Activated naive CD8-positive, alpha-beta T cell treated with anti-CD3 and anti-CD28 coated beads, Interleukin-2, amount 50 U/mL, for 24 hours (primary cell): ENCODE data around the gene WDCP.
A peak's percentile ranks its signal among the peaks of the same experiment; 100 is the strongest.
"Not testable (repeated sequence)": the region's sequence is repeated elsewhere in the genome, so short reads cannot be mapped to it uniquely, and the experiment has no call there.

Source experiments
- ATAC-seq: fragments of 150-1000 bp; cut with Tn5 transposase; one replicate; pipeline ENCODE4 v1.10.0; 2021
- DNase-seq: peaks from one replicate; pipeline ENCODE4 v3.0.0; 2021
- H3K27ac Mint-ChIP-seq: one replicate; pipeline ENCODE4 v1.8.0; 2021; ENCODE audit warnings: mild to moderate bottlenecking, mixed read lengths
- H3K27me3 Mint-ChIP-seq: one replicate; pipeline ENCODE4 v1.8.0; 2021; ENCODE audit warnings: mixed read lengths
- H3K36me3 Mint-ChIP-seq: one replicate; pipeline ENCODE4 v1.8.0; 2021; ENCODE audit warnings: low read depth, mixed read lengths
- H3K4me1 Mint-ChIP-seq: one replicate; pipeline ENCODE4 v1.8.0; 2021; ENCODE audit warnings: mixed read lengths
- H3K4me3 Mint-ChIP-seq: one replicate; pipeline ENCODE4 v1.8.0; 2021; ENCODE audit warnings: mild to moderate bottlenecking, moderate library complexity, mixed read lengths
- H3K9me3 Mint-ChIP-seq: one replicate; pipeline ENCODE4 v1.8.0; 2021; ENCODE audit warnings: mixed read lengths

The WDCP gene

GRCh38 chr2:24048769-24049484 lies 1.7 kb upstream of the WDCP start:
- H3K4me1 Mint-ChIP-seq = peaks cover 23% of the 10 kb centered on the region
- no peak overlapping the region for H3K27ac Mint-ChIP-seq
- DNase-seq (peak; percentile 7), ATAC-seq (no peak)
- no peak overlapping the region for H3K4me3 Mint-ChIP-seq
- H3K9me3 Mint-ChIP-seq = no peaks in the 10 kb centered on the region
- peaks cover 4% of the 10 kb centered on the region for H3K36me3 Mint-ChIP-seq
- H3K27me3 Mint-ChIP-seq = peaks cover 14% of the 10 kb centered on the region

- peaks cover 11% of the 10 kb centered on the region for H3K27me3 Mint-ChIP-seq
- no peaks in the 10 kb centered on the region for H3K9me3 Mint-ChIP-seq
- no peak for DNase-seq
- peaks cover 10% of the 10 kb centered on the region for H3K36me3 Mint-ChIP-seq
- H3K27ac Mint-ChIP-seq = peak overlapping the region; percentile 91
- no peak for ATAC-seq
- H3K4me1 Mint-ChIP-seq = peaks cover 23% of the 10 kb centered on the region
- peak overlapping the region; percentile 97 for H3K4me3 Mint-ChIP-seq
Measured at GRCh38 chr2:24047703-24048033, 477 bp upstream of the WDCP start.

GRCh38 chr2:24046599-24046929 lies 627 bp downstream of the WDCP start:
- H3K4me3 Mint-ChIP-seq = peak overlapping the region; percentile 97
- H3K9me3 Mint-ChIP-seq = no peaks in the 10 kb centered on the region
- H3K4me1 Mint-ChIP-seq = peaks cover 23% of the 10 kb centered on the region
- H3K27ac Mint-ChIP-seq = no peak overlapping the region
- ATAC-seq (no peak), DNase-seq (no peak)
- peaks cover 11% of the 10 kb centered on the region for H3K27me3 Mint-ChIP-seq
- H3K36me3 Mint-ChIP-seq = peaks cover 10% of the 10 kb centered on the region

- H3K36me3 Mint-ChIP-seq = peaks cover 10% of the 10 kb centered on the region
- peaks cover 23% of the 10 kb centered on the region for H3K4me1 Mint-ChIP-seq
- H3K27ac Mint-ChIP-seq = peak overlapping the region; percentile 49
- H3K9me3 Mint-ChIP-seq = no peaks in the 10 kb centered on the region
- DNase-seq = no peak
- H3K27me3 Mint-ChIP-seq = peaks cover 11% of the 10 kb centered on the region
- peak overlapping the region; percentile 97 for H3K4me3 Mint-ChIP-seq
- no peak for ATAC-seq
Measured at GRCh38 chr2:24045511-24046508, 1.4 kb downstream of the WDCP start.

GRCh38 chr2:24043133-24043532 lies 4.1 kb downstream of the WDCP start:
- H3K27me3 Mint-ChIP-seq, H3K9me3 Mint-ChIP-seq, ATAC-seq, H3K27ac Mint-ChIP-seq, H3K4me3 Mint-ChIP-seq, DNase-seq: not testable (repeated sequence)
- H3K36me3 Mint-ChIP-seq = peaks cover 15% of the 10 kb centered on the region
- peaks cover 18% of the 10 kb centered on the region for H3K4me1 Mint-ChIP-seq

GRCh38 chr2:24040511-24040910 lies 6.7 kb downstream of the WDCP start:
- Mint-ChIP-seq H3K4me1 (peaks cover 12% of the 10 kb centered on the region), H3K9me3 (no peaks in the 10 kb centered on the region), H3K36me3 (peaks cover 31% of the 10 kb centered on the region), H3K4me3 (no peak overlapping the region), H3K27ac (no peak overlapping the region), H3K27me3 (no peaks in the 10 kb centered on the region)
- DNase-seq (no peak), ATAC-seq (no peak)

GRCh38 chr2:24038786-24039499 lies 8.2 kb downstream of the WDCP start:
- Mint-ChIP-seq H3K36me3 (peaks cover 29% of the 10 kb centered on the region), H3K27ac (no peak overlapping the region), H3K4me3 (no peak overlapping the region), H3K9me3 (no peaks in the 10 kb centered on the region), H3K27me3 (no peaks in the 10 kb centered on the region), H3K4me1 (peaks cover 12% of the 10 kb centered on the region)
- DNase-seq (no peak), ATAC-seq (no peak)

GRCh38 chr2:24026233-24026632 lies 21.0 kb downstream of the WDCP start:
- Mint-ChIP-seq H3K4me3 (no peak overlapping the region), H3K4me1 (no peaks in the 10 kb centered on the region), H3K27me3 (no peaks in the 10 kb centered on the region), H3K27ac (no peak overlapping the region), H3K36me3 (peaks cover 24% of the 10 kb centered on the region), H3K9me3 (no peaks in the 10 kb centered on the region)
- DNase-seq = no peak
- no peak for ATAC-seq

GRCh38 chr2:24024996-24025663 lies 22.1 kb downstream of the WDCP start:
- ATAC-seq (no peak), DNase-seq (no peak)
- H3K9me3 Mint-ChIP-seq = no peaks in the 10 kb centered on the region
- peaks cover 22% of the 10 kb centered on the region for H3K36me3 Mint-ChIP-seq
- H3K4me3 Mint-ChIP-seq = no peak overlapping the region
- no peaks in the 10 kb centered on the region for H3K27me3 Mint-ChIP-seq
- H3K4me1 Mint-ChIP-seq = no peaks in the 10 kb centered on the region
- no peak overlapping the region for H3K27ac Mint-ChIP-seq

GRCh38 chr2:24024018-24024417 lies 23.2 kb downstream of the WDCP start:
- Mint-ChIP-seq H3K36me3 (peaks cover 13% of the 10 kb centered on the region), H3K27ac (no peak overlapping the region), H3K27me3 (no peaks in the 10 kb centered on the region), H3K4me1 (no peaks in the 10 kb centered on the region), H3K4me3 (no peak overlapping the region), H3K9me3 (no peaks in the 10 kb centered on the region)
- DNase-seq (no peak), ATAC-seq (peak; percentile 43)

- no peaks in the 10 kb centered on the region for H3K27me3 Mint-ChIP-seq
- H3K9me3 Mint-ChIP-seq = no peaks in the 10 kb centered on the region
- no peak overlapping the region for H3K27ac Mint-ChIP-seq
- DNase-seq = no peak
- ATAC-seq = no peak
- H3K4me3 Mint-ChIP-seq = no peak overlapping the region
- H3K36me3 Mint-ChIP-seq = peaks cover 8% of the 10 kb centered on the region
- no peaks in the 10 kb centered on the region for H3K4me1 Mint-ChIP-seq
Measured at GRCh38 chr2:24022975-24023575, 24.1 kb downstream of the WDCP start.

GRCh38 chr2:24022324-24022974 lies 24.7 kb downstream of the WDCP start:
- Mint-ChIP-seq H3K36me3 (peaks cover 8% of the 10 kb centered on the region), H3K27ac (no peak overlapping the region), H3K27me3 (no peaks in the 10 kb centered on the region), H3K4me1 (no peaks in the 10 kb centered on the region), H3K4me3 (no peak overlapping the region), H3K9me3 (no peaks in the 10 kb centered on the region)
- DNase-seq (no peak), ATAC-seq (no peak)

- no peaks in the 10 kb centered on the region for H3K4me1 Mint-ChIP-seq
- DNase-seq = peak; percentile 29
- H3K4me3 Mint-ChIP-seq = no peak overlapping the region
- no peaks in the 10 kb centered on the region for H3K27me3 Mint-ChIP-seq
- H3K27ac Mint-ChIP-seq = no peak overlapping the region
- H3K9me3 Mint-ChIP-seq = no peaks in the 10 kb centered on the region
- peaks cover 6% of the 10 kb centered on the region for H3K36me3 Mint-ChIP-seq
- no peak for ATAC-seq
Measured at GRCh38 chr2:24021122-24021998, 25.8 kb downstream of the WDCP start.
